Fibroblast of lung (primary cell): ENCODE data around the gene XPC. TPM values are rescaled to one million over a fixed set of nuclear protein-coding genes. Genes with fewer than 3 reads are reported as not detected.
"Not testable (repeated sequence)": the region's sequence is repeated elsewhere in the genome, so short reads cannot be mapped to it uniquely, and the experiment has no call there.

Experiments
- DNase-seq, 2 donors: peaks; one replicate each; pipeline versions ENCODE4 v3.0.0 to v3.0.0-alpha.2; 2010; ENCODE audit warnings: low read depth in 2 of 2
- H2AFZ ChIP-seq: 2 replicates; pipeline ENCODE4 v1.5.1; 2012; ENCODE audit warnings: low read length, control low read depth, inconsistent platforms
- H3K27ac ChIP-seq: 2 replicates; pipeline ENCODE4 v1.5.1; 2011; ENCODE audit warnings: low read length, control low read depth; ENCODE audit not compliant: insufficient read depth
- H3K27me3 ChIP-seq: 2 replicates; pipeline ENCODE4 v1.5.1; 2011; ENCODE audit warnings: mild to moderate bottlenecking, low read length; ENCODE audit not compliant: control insufficient read depth, insufficient read depth
- H3K36me3 ChIP-seq: 2 replicates; pipeline ENCODE4 v1.5.1; 2011; ENCODE audit warnings: low read length; ENCODE audit not compliant: control insufficient read depth, insufficient read depth
- H3K4me1 ChIP-seq: 2 replicates; pipeline ENCODE4 v1.5.1; 2011; ENCODE audit warnings: low read length; ENCODE audit not compliant: control insufficient read depth, insufficient read depth; ENCODE audit errors: extremely low read depth
- H3K4me2 ChIP-seq: 2 replicates; pipeline ENCODE4 v1.5.1; 2011; ENCODE audit warnings: low read length, control low read depth; ENCODE audit not compliant: insufficient read depth; ENCODE audit errors: extremely low read depth
- H3K4me3 ChIP-seq, 4 experiments: fragments of 200-600 bp in 1 of 4; sonication (generic) in 1 of 4; replicated peaks in 1 of 4; 2 replicates each; pipeline ENCODE4 v1.5.1; 2011 to 2016; ENCODE audit warnings: low read length in 4 of 4, low read depth in 3 of 4, mild to moderate bottlenecking in 3 of 4, control low read depth in 2 of 4, inconsistent platforms in 1 of 4, mixed read lengths in 1 of 4; ENCODE audit not compliant: insufficient read depth in 1 of 4; ENCODE audit errors: control extremely low read depth in 1 of 4
- H3K79me2 ChIP-seq: 2 replicates; pipeline ENCODE4 v1.5.1; 2012; ENCODE audit warnings: mild to moderate bottlenecking, low read length, inconsistent platforms; ENCODE audit not compliant: control insufficient read depth, insufficient read depth
- H3K9ac ChIP-seq: 2 replicates; pipeline ENCODE4 v1.5.1; 2011; ENCODE audit warnings: mild to moderate bottlenecking, low read length, control low read depth; ENCODE audit not compliant: insufficient read depth
- H3K9me3 ChIP-seq: 2 replicates; pipeline ENCODE4 v1.5.1; 2012; ENCODE audit warnings: low read depth, low read length; ENCODE audit not compliant: control insufficient read depth, insufficient read depth
- H4K20me1 ChIP-seq: 2 replicates; pipeline ENCODE4 v1.5.1; 2011; ENCODE audit warnings: low read length; ENCODE audit not compliant: control insufficient read depth, insufficient read depth; ENCODE audit errors: extremely low read depth
- EZH2 ChIP-seq: IDR thresholded peaks from 2 replicates; pipeline ENCODE4 v1.5.1; 2012; ENCODE audit warnings: low read length, control low read depth, mild to moderate bottlenecking; ENCODE audit errors: missing control alignments
- polyA minus RNA-seq: library from RNA; depleted of rRNA, polyadenylated mRNA; stranded (reverse); fragments of >200 nt; gene quantifications from 2 replicates; pipeline ENCODE4 v1.2.3, GENCODE V29; 2011; ENCODE audit warnings: low replicate concordance
- polyA plus RNA-seq, 2 donors: library from polyadenylated mRNA; depleted of rRNA in 1 of 2; stranded (reverse) in 1 of 2; unstranded in 1 of 2; fragments of >200 nt; gene quantifications; 2 replicates each; pipeline ENCODE4 v1.2.1, GENCODE V29; 2011 to 2012; ENCODE audit warnings: missing spikeins in 1 of 2
- total RNA-seq: library from RNA; depleted of rRNA; stranded (reverse); fragments of >200 nt; gene quantifications from 2 replicates; pipeline ENCODE4 v1.2.1, GENCODE V29; 2014
- TF ChIP-seq, protein P1 (sequence below), 2 donors: IDR thresholded peaks in 1 of 2; conservative IDR thresholded peaks in 1 of 2; 1 replicate in 1 of 2; 2 replicates in 1 of 2; pipeline ENCODE4 v1.5.1; 2011 to 2012; ENCODE audit warnings: low read length in 2 of 2, control low read depth in 1 of 2, inconsistent platforms in 1 of 2, low read depth in 1 of 2, mild to moderate bottlenecking in 1 of 2

The XPC gene
- total RNA-seq (64.5 and 95.6 TPM in 2 replicates), polyA plus RNA-seq (18.4 and 19.0 TPM in 2 replicates), polyA minus RNA-seq (24.4 and 26.2 TPM in 2 replicates)
- 25.8 and 29.0 TPM in 2 replicates for polyA plus RNA-seq (2012)

DNA sequence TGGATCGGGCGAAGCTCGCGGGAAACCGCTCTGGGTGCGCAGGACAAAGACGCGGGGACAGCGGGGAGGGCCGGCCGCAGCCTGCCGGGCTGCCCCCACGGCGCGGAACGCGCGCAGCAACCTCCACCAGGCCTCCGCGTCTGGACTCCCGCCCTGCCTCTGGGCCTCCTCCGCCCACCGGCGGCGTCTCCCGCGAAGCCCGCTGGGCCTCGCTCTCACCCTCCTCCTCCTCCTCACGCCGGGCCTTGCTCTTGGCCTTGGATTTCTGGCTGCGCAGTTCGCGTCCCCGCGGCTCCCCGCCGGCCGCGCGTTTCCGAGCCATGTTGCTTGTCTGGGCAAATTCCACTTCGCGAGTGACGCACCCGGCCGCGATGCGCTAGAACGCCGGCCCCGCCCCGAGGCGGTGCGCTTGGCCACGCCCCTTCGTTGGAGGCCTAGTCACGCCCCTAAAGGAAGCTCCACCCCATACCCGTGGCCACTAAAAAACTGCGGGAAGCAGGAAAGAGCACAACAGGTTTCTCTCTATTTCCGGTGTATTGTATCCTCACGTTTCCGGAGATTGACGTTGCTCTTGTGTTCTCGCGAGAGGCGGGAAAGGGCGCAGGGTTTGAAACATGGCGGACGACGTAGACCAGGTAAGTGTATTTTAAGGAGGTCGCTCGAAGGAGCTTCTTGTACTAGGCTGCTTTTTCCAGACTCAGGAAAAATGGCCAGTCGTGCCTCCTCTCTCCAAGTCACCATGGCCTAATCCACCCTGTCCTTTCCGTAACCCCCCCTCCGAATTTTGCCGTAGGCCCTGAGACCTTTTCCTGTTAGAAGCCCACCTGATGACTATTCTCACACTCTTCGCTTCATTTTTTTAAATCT is at the start of gene XPC, which contains the start of gene LSM3:
TSS of gene XPC (minus strand) at position 355 of the 867 bp plus-strand sequence. CDS start at position 322, 33 bp downstream.
TSS of gene LSM3 (plus strand) at position 571 of the 867 bp plus-strand sequence. CDS start at position 615, 44 bp downstream.
- Histone ChIP-seq H3K27me3 (no peaks in the 10 kb centered on the region), H3K4me2 (peak within 1 kb of the TSS; percentile 89), H4K20me1 (no peaks in the 10 kb centered on the region), H3K4me1 (peaks cover 2% of the 10 kb centered on the region), H3K9me3 (no peaks in the 10 kb centered on the region), H3K9ac (peak within 1 kb of the TSS; percentile 98), H3K4me3 (peak within 1 kb of the TSS; percentile 72 to 91 (median 78)), H3K79me2 (peaks cover 47% of the 10 kb centered on the region), H2AFZ (peak within 1 kb of the TSS; percentile 72), H3K27ac (peak within 1 kb of the TSS; percentile 98), H3K36me3 (no peaks in the 10 kb centered on the region)
- peak; percentile 98 to 100 for DNase-seq
- TF ChIP-seq, protein P1, sequence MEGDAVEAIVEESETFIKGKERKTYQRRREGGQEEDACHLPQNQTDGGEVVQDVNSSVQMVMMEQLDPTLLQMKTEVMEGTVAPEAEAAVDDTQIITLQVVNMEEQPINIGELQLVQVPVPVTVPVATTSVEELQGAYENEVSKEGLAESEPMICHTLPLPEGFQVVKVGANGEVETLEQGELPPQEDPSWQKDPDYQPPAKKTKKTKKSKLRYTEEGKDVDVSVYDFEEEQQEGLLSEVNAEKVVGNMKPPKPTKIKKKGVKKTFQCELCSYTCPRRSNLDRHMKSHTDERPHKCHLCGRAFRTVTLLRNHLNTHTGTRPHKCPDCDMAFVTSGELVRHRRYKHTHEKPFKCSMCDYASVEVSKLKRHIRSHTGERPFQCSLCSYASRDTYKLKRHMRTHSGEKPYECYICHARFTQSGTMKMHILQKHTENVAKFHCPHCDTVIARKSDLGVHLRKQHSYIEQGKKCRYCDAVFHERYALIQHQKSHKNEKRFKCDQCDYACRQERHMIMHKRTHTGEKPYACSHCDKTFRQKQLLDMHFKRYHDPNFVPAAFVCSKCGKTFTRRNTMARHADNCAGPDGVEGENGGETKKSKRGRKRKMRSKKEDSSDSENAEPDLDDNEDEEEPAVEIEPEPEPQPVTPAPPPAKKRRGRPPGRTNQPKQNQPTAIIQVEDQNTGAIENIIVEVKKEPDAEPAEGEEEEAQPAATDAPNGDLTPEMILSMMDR (conservative IDR thresholded peaks at IDR 0.05 in 1 of 2, IDR thresholded peaks at IDR 0.05 in 1 of 2; ENCODE audit: low read depth in 1 of 2, low read length in 2 of 2) = no peak
- no peak for TF ChIP-seq EZH2

DNA sequence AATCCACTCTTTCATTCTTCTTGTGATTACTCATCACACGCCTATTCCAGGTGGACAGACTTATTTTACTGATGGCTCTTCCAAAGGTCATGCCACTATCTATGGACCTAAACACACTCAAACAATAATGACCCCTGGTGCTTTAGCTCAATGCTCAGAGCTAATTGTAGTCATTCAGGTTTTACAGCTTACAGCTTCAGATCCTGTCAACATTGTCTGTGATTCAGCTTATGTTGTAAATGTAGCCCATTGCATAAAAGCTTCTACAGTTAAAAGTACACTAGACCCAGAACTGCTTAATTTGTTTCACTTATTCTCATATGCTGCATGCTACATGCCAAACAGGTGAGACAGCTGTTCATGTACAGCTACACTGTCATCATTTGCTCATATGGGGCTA is 49.5 kb upstream of the XPC start:
- no peak for DNase-seq
- H3K36me3 ChIP-seq = no peaks in the 10 kb centered on the region
- no peaks in the 10 kb centered on the region for H3K4me1 ChIP-seq
- H3K4me3 ChIP-seq = no peak overlapping the region
- no peak overlapping the region for H2AFZ ChIP-seq
- H3K4me2 ChIP-seq = no peak overlapping the region
- H3K9ac ChIP-seq = no peak overlapping the region
- no peaks in the 10 kb centered on the region for H3K9me3 ChIP-seq
- H3K27me3 ChIP-seq = no peaks in the 10 kb centered on the region
- no peaks in the 10 kb centered on the region for H3K79me2 ChIP-seq
- H3K27ac ChIP-seq = no peak overlapping the region
- no peaks in the 10 kb centered on the region for H4K20me1 ChIP-seq
- TF ChIP-seq, protein P1 (conservative IDR thresholded peaks at IDR 0.05 in 1 of 2, IDR thresholded peaks at IDR 0.05 in 1 of 2; ENCODE audit: low read depth in 1 of 2, low read length in 2 of 2) = no peak
- no peak for TF ChIP-seq EZH2

DNA sequence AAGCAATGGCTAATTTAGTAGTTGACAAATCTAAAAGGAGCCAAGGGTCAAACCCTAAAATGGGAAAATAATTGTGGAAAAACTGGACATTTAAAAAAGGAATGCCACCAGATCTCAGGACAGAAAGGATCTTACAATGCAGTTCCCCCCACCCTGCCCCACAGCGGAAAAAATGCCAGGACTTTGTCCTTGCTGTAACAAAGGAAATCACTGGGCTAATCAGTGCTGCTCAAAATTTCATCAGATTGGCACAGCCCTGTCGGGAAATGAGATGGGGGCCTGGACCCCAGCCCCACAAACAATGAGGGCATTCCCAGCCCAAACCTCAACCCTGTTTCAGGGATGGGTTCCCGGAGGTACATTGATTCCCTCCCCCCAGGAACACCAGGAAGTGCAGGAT is 48.0 kb upstream of the XPC start:
- H3K4me2 ChIP-seq, H2AFZ ChIP-seq, H4K20me1 ChIP-seq, DNase-seq, H3K9ac ChIP-seq, H3K9me3 ChIP-seq, H3K4me1 ChIP-seq, H3K79me2 ChIP-seq, H3K36me3 ChIP-seq, H3K4me3 ChIP-seq, H3K27ac ChIP-seq, H3K27me3 ChIP-seq: not testable (repeated sequence)
